Thyroid gland (tissue), 4 donors: ENCODE measurements around the gene KCNMB4.

Experiments used
- CTCF ChIP-seq, 6 experiments: fragments of 200-600 bp in 3 of 6; fragments of 450-650 bp in 3 of 6; sonication (generic) in 3 of 6; IDR thresholded peaks; one replicate each; pipeline ENCODE4 v1.5.1; 2016 to 2019; ENCODE audit warnings: antibody characterized with exemption in 6 of 6, mild to moderate bottlenecking in 2 of 6, inconsistent platforms in 1 of 6, moderate library complexity in 1 of 6
- POLR2A ChIP-seq, 2 donors: fragments of 450-650 bp; IDR thresholded peaks; one replicate each; pipeline ENCODE4 v1.6.1; 2017; ENCODE audit warnings: antibody characterized with exemption in 2 of 2, mild to moderate bottlenecking in 2 of 2, moderate library complexity in 1 of 2

- TF ChIP-seq CTCF (IDR thresholded peaks at IDR 0.05) = no peak
- TF ChIP-seq POLR2A (IDR thresholded peaks at IDR 0.05) = no peak
These were observed 35.9 kb upstream of the KCNMB4 start for GRCh38 chr12:70330158-70330557.
